ENCODE measurements around the gene USH2A.

Gene USH2A

GRCh38 chr1:215704089-215704860 lies 719.0 kb downstream of the USH2A start:
- no peak for DNase-seq (ENCODE audit: low spot score)

- no peak for DNase-seq (ENCODE audit: low spot score)
These were observed 741.0 kb downstream of the USH2A start for GRCh38 chr1:215682232-215682631.

DNA sequence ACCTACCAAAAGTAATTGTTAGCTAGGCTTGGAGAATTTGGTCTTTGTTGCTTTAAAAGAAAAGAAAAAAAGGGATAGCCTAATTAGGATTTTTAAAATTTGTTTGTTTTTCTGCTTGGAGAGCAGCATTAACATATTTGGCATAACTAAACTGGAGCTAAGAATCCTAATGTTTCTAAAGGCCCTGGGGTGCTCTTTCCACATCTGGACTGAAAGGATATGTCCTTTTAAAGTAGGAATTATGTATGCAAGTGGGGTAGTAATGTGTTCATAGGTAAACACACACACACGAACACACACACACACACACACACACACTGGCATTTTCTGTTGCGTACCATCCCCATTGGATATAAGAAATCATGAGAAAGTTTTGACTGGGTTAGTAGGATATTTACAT lies 742.2 kb downstream of the USH2A start:
- DNase-seq (ENCODE audit: low spot score) = no peak

GRCh38 chr1:215679231-215679630 lies 744.0 kb downstream of the USH2A start:
- DNase-seq (ENCODE audit: low spot score) = no peak

GRCh38 chr1:215677112-215677511 lies 746.1 kb downstream of the USH2A start:
- DNase-seq (ENCODE audit: low spot score) = no peak

DNA sequence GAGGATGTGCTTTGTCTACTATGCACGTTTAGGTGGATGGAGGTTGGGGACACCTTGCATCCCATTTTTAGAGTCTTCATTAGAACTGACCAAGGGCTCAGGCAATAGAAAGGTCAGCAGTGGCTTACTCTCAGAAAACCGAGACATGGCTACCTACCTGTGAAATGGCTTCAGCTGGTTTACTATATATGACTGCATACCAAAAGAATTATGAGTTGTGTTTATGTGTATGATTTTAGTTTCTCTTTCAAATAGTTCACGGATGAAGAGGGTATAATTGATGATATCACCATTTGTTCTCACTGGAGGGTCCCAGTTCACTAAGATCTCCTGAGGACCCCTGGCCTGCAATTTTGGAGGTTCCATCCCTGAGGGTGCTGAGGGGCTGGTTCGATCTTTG lies 749.3 kb downstream of the USH2A start:
- DNase-seq (ENCODE audit: low spot score) = no peak

- DNase-seq (ENCODE audit: low spot score) = no peak
These were observed 750.8 kb downstream of the USH2A start for GRCh38 chr1:215672482-215672881.

GRCh38 chr1:215669806-215670491 lies 753.3 kb downstream of the USH2A start:
- no peak for DNase-seq (ENCODE audit: low spot score)

DNA sequence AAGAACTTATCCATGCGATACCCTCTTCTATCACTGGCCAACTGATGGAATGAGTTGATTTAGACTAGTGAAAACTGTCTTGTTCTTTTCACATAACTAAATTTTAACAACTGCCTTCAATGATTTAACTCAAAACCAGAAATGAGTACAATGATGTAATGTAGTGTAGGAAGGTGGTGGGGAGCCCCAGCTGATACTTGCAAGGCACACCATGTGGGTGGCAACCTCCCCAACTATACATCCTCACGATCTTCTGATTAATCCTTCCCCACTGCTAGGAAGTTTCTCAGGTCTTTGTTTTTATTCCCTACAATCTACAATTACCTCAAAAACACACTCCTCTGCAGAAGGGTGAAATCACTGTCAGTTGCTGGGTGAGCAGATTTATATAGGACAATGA lies 755.5 kb downstream of the USH2A start:
- DNase-seq (ENCODE audit: low spot score) = no peak

- DNase-seq (ENCODE audit: low spot score) = no peak
These were observed 758.0 kb downstream of the USH2A start for GRCh38 chr1:215665215-215665614.

- DNase-seq (ENCODE audit: low spot score) = no peak
These were observed 762.2 kb downstream of the USH2A start for GRCh38 chr1:215661033-215661432.

DNA sequence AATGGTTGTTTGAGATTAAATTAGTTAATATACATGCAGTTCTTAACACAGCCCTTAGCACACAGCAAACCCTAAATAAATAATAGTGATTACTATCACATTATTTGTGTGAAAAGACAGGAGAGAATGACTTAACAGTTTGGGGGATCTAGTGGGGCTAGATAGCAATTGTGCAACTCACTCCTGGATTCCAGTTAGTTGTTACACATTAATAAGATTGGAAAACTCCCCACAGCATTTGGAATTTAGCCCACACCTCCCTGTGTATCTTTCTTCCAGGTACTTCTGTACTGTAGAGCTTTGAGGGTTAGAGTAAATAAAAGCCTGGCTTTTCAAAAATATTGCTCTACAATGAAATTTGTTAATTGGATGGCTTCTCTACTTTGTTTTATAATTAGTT lies 763.0 kb downstream of the USH2A start:
- DNase-seq (ENCODE audit: low spot score) = no peak

GRCh38 chr1:215657047-215657446 lies 766.2 kb downstream of the USH2A start:
- no peak for DNase-seq (ENCODE audit: low spot score)

DNA sequence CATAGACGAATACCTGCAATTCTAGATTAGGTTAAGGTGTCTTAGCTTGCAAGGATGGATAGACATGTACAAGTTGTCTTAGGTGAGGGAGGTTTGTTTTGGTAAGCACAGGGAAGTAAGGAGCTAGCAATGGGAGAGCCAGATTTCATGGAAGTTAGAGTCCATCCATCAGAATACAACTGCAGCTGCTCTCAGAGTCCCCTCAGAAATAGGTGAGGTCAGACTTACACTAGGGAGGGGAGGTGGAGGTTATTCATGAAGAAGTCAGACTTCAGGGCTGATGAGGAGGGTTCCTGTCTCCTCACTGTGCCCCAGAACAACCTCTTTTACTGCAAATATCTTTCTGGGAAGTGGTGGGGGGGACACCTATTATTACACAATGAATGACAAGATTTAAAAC lies 770.9 kb downstream of the USH2A start:
- DNase-seq (ENCODE audit: low spot score) = no peak

DNA sequence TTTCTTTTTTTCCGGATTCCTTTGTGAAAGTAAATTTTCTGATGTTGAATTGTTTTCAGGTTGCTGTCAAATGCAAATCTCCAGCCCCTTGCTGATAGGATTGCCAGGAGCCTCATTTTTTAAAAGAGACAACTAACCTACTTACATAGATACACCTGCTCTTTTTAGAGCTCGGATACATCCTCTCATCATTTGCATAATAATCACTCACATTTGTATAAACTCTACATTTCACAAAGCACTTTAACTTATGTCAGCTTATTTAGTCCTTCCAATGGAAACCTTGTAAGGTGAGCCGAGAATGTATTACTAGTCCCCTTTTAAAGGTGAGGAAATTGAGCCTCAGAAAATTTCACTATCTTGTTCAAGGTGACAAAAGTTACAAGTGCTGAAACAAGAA lies 771.4 kb downstream of the USH2A start:
- no peak for DNase-seq (ENCODE audit: low spot score)

DNA sequence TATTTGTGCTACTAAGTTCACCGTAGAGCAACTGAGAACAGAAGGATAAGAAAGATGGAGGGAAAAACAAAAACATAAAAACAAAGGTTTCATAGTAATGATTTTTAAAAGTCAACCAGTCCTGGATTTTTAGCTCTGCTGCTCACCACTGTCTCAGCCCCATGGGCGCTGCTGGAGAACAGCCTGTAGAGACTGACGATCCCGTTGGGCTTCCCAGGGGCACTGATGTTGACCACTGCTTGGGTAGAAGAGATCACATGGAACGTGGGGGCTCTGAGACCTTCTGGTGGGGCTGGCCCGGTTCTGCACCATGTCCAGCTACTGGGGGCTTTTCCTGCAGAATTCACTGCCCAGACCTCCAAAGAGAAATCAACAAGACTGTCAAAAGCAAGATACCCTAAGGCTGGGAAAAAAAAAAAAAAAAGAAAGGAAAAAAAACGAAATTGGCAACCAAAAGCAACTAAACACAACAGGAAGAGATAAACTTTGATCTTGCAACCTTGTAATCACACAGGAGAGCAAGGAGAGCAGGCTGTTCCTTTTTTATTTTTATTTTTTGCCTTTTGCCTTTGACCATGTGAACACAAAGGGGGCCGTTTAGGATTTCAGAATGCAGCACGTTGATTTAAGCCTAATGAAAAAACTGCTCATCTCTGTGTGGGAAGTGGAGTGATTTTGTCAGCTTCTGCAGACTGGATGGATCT lies 772.6 kb downstream of the USH2A start:
- DNase-seq (ENCODE audit: low spot score) = no peak

DNA sequence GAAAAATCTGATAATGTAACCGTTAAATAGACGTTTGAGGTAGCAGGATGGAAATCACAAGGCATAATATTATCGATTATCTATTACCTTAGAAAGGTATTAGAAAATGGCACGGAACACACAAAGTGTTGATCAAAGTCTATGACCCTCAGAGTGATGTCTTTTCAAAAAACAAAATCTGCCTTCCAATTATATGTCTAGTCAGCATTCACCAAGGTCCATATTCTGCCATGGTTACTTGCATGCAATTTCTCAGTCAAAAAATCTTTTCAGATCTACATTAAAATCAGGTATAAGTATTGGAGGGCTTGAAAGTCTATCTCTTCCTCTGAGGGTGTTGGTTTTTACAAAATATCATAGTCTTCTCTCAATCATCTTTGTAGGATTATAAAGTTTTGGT lies 774.3 kb downstream of the USH2A start:
- DNase-seq (ENCODE audit: low spot score) = no peak

DNA sequence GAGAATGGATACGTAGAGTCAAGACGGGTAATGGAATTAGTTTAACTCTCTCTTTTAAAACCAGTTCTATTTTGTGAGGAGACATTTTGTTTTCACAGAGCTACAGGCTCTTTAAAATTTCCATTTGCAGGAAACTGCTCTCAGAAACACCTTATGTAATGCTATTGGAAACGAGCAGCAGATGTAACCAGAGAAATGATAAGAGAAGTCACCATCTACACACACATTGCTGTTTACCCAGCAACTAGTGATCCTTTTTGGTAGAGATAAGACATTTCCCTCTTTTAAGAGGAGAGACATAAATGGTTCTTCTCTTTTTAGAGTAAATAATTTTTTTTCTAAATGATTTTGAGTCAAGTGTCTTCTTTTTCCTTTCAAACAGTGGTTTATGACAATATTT lies 775.5 kb downstream of the USH2A start:
- DNase-seq (ENCODE audit: low spot score) = no peak

DNA sequence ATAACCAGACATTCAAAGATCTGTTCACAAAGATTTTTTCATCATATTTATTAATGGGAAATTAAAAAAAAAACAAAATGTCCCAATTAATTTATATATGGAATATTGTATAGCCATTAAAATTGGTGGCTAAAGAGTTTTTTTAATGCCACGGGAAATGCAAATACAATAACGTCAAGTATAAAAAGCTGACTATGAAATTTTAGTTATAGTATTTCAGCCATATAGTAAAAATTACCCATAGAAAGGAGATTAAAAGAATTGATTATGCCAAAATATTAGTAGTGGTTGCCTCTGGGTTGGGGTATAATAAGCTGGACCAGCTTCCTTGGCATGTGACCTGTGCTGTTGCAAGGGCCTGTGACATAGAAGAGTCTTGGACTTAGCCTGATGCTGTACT lies 777.4 kb downstream of the USH2A start:
- no peak for DNase-seq (ENCODE audit: low spot score)

GRCh38 chr1:215645182-215645581 lies 778.1 kb downstream of the USH2A start:
- DNase-seq (ENCODE audit: low spot score) = no peak

DNA sequence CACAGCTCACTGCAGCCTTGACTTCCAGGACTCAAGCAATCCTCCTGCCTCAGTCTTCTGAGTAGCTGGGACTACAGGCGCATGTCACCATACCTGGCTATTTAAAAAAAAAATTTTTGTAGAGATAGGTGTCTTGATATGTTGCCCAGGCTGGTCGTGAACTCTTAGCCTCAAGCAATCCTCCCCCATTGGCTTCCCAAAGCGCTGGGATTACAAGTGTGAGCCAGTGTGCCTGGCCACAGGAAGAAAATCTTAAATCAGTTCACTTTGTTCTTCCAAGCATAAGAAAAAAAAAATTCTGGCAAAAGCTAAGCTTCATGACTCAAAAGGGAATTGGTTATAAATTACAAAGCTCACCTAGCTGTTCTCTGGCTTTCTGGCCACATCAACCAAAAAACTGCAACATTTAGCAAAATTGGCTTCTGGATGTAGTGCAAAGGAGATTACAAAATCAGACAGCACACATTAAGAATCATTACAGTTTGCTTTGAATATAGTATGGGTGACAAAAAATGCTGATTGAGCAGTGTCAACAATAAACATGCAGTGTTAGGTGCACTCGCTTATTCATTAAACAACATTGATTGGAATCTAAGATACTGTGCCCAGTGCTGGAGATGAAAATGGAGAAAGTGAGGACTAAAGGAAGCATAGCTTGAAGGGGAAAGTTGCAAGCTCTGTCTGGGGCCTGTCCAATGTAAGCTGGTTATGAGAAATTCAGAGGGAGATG lies 779.5 kb downstream of the USH2A start:
- no peak for DNase-seq (ENCODE audit: low spot score)

GRCh38 chr1:215640429-215641148 lies 782.7 kb downstream of the USH2A start:
- DNase-seq (ENCODE audit: low spot score) = no peak

Measured in D341Med (cell line).